A673 (cell line): ENCODE data around the gene PER2. TPM values are rescaled to one million over a fixed set of nuclear protein-coding genes. Genes with fewer than 3 reads are reported as not detected.

Source experiments
- BruUV-seq: library from RNA; stranded (reverse); fragments of 400-500 nt; replicated peaks from 2 replicates; lab custom pipeline; 2021; lab: Mats Ljungman, UMichigan
- CTCF ChIA-PET: fragments of 300-600 bp; sonication (Branson Sonifier 250); formaldehyde crosslinking; loops from one replicate; lab custom pipeline; 2022; ENCODE audit warnings: antibody characterized with exemption; lab: Charles Lee
- POLR2A ChIA-PET: fragments of 300-600 bp; sonication (Branson Sonifier 250); formaldehyde crosslinking; loops from one replicate; lab custom pipeline; 2022; ENCODE audit warnings: antibody characterized with exemption; ENCODE audit not compliant: low non-redundant PET; lab: Charles Lee
- DNase-seq: peaks from one replicate; pipeline ENCODE4 v3.0.0-alpha.2; 2015; ENCODE audit warnings: low spot score
- H3K27ac ChIP-seq: fragments of 200-600 bp; sonication (generic); 2 replicates; pipeline ENCODE4 v1.5.1; 2016; ENCODE audit warnings: mixed run types, low read depth, mild to moderate bottlenecking, mixed read lengths, antibody characterized with exemption, low read length; ENCODE audit not compliant: poor library complexity, severe bottlenecking
- H3K27me3 ChIP-seq: fragments of 200-600 bp; sonication (generic); replicated peaks from 2 replicates; pipeline ENCODE4 v1.6.1; 2017; ENCODE audit warnings: mixed run types, low read depth, mild to moderate bottlenecking, mixed read lengths, antibody characterized with exemption, low read length; ENCODE audit not compliant: insufficient read depth, poor library complexity
- H3K36me3 ChIP-seq: fragments of 200-600 bp; sonication (generic); 2 replicates; pipeline ENCODE4 v1.6.1; 2016; ENCODE audit warnings: mixed run types, mild to moderate bottlenecking, mixed read lengths, antibody characterized with exemption, low read length; ENCODE audit not compliant: insufficient read depth, poor library complexity, severe bottlenecking
- H3K4me1 ChIP-seq: fragments of 200-600 bp; sonication (generic); 2 replicates; pipeline ENCODE4 v1.6.1; 2017; ENCODE audit warnings: mixed run types, mild to moderate bottlenecking, mixed read lengths, antibody characterized with exemption, low read length; ENCODE audit not compliant: insufficient read depth, poor library complexity, severe bottlenecking
- H3K4me3 ChIP-seq: fragments of 200-600 bp; sonication (generic); 2 replicates; pipeline ENCODE4 v1.5.1; 2016; ENCODE audit warnings: low read depth, mixed run types, mild to moderate bottlenecking, mixed read lengths, low read length; ENCODE audit not compliant: poor library complexity, severe bottlenecking
- H3K9me3 ChIP-seq: fragments of 200-600 bp; sonication (generic); 2 replicates; pipeline ENCODE4 v1.6.1; 2016; ENCODE audit warnings: mixed run types, low read depth, mild to moderate bottlenecking, mixed read lengths, antibody characterized with exemption, low read length; ENCODE audit not compliant: poor library complexity, severe bottlenecking
- CTCF ChIP-seq: fragments of 300-800, 200-600 bp; sonication (generic); conservative IDR thresholded peaks from 2 replicates; pipeline ENCODE4 v1.5.1; 2017; ENCODE audit warnings: low read depth, mild to moderate bottlenecking, antibody characterized with exemption, low read length, moderate library complexity, mixed read lengths
- EZH2 ChIP-seq: fragments of 200-600 bp; sonication (generic); IDR thresholded peaks from 2 replicates; pipeline ENCODE4 v1.6.1; 2017; ENCODE audit warnings: borderline replicate concordance, low read depth, mild to moderate bottlenecking, mixed read lengths, antibody characterized with exemption, low read length; ENCODE audit not compliant: poor library complexity, severe bottlenecking
- intact Hi-C: fragments of 100-400 bp; cut with micrococcal nuclease; formaldehyde crosslinking; loops from one replicate; pipeline ENCODE4 v1.10.0; 2022; ENCODE audit not compliant: unreplicated experiment
- total RNA-seq: library from RNA; stranded (reverse); gene quantifications from 2 replicates; pipeline ENCODE4 v1.2.3, GENCODE V29; 2021

PER2 gene
- total RNA-seq, 1 experiment from 2014 or later, result 7.5 TPM

DNA sequence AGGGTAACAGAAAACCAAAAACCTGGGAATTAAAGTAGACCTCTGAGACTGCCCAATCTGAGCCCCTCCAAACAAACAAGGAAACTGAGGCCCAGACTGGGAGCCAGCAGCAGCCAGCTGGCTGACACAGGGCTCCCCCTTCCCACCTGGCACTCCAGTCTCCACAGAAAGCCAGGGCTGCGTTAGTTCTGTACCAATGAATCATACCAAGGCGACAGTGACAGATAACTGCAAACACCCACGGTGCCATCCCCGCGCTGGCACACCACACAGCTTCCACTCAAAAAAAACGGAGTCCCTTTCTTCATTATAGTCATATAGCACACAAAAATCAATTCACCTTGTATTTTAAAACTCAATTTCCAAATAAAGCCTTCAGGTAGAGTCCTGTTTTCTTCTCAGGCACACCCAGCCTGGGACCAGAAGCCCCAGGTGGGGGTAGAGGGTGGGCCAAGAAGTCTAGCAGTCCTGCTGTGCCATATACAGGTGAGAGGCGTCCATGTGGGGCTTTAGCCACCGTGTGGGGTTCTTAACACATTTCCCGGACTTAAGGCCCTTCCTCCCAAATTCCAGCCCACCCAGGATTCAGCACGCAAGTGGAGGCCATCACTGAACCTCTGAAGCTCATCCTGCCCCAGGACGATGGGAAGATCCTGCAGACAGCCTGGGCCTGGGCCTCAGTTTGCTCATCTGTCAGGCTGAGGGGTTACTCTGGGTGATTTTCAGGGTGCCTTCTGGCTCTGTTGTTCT is 1.2 kb downstream of the PER2 start:
- no peaks in the 10 kb centered on the region for H3K9me3 ChIP-seq
- no peak for DNase-seq
- no peak overlapping the region for H3K27ac ChIP-seq
- POLR2A ChIA-PET, result no interaction called here
- peak overlapping the region; percentile 90 for H3K4me3 ChIP-seq
- no TSS peak for BruUV-seq
- intact Hi-C loops, result no loop called here
- CTCF ChIA-PET, result no interaction called here
- no peak for TF ChIP-seq EZH2
- TF ChIP-seq CTCF, result no peak
- H3K4me1 ChIP-seq, result peaks cover 26% of the 10 kb centered on the region
- H3K27me3 ChIP-seq, result no peaks in the 10 kb centered on the region
- no peaks in the 10 kb centered on the region for H3K36me3 ChIP-seq

GRCh38 chr2:238286551-238286950 is 1.9 kb downstream of the PER2 start:
- no peaks in the 10 kb centered on the region for H3K27me3 ChIP-seq
- no peaks in the 10 kb centered on the region for H3K36me3 ChIP-seq
- peaks cover 26% of the 10 kb centered on the region for H3K4me1 ChIP-seq
- POLR2A ChIA-PET, result no interaction called here
- H3K9me3 ChIP-seq, result no peaks in the 10 kb centered on the region
- CTCF ChIA-PET, result no interaction called here
- no peak for DNase-seq
- TSS peak; percentile 55 for BruUV-seq
- intact Hi-C loops, result no loop called here
- TF ChIP-seq EZH2 (no peak), CTCF (no peak)
- no peak overlapping the region for H3K4me3 ChIP-seq
- H3K27ac ChIP-seq, result no peak overlapping the region

DNA sequence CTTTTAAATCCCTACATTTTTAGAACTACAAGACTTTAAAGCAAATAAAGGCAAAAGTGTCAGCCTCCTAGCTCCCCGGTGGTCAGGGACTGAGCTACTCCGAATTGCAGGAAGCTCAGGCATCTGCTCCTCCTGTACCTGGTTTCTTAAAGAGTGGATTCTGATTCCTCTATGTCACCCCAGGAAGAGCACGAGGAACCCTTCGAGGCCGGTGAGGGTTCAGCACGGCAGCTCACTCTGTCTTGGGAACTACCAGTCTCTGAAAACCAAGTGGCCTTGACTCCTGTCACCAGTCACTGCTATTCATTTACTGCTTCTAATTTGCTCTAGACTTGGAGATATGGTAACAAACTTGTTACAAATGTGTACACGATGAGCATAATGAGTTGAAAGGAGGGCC is 2.3 kb downstream of the PER2 start:
- Histone ChIP-seq H3K9me3 (no peaks in the 10 kb centered on the region), H3K36me3 (no peaks in the 10 kb centered on the region), H3K4me1 (peaks cover 26% of the 10 kb centered on the region), H3K27ac (no peak overlapping the region), H3K4me3 (no peak overlapping the region), H3K27me3 (no peaks in the 10 kb centered on the region)
- BruUV-seq, result no TSS peak
- ChIA-PET POLR2A (no interaction called here), CTCF (no interaction called here)
- no peak for DNase-seq
- TF ChIP-seq EZH2 (no peak), CTCF (no peak)
- intact Hi-C loops, result no loop called here
